GM10248 (cell line): ENCODE results near the gene SENP6.
"Not testable (repeated sequence)": the region's sequence is repeated elsewhere in the genome, so short reads cannot be mapped to it uniquely, and the experiment has no call there.

Experiments used
- CTCF ChIA-PET: fragments of 300-600 bp; sonication (Branson Sonifier 250); formaldehyde crosslinking; extraction: SDS; loops from one replicate; lab custom pipeline; 2021; ENCODE audit warnings: antibody characterized with exemption; lab: Yijun Ruan, JAX
- POLR2A ChIA-PET: fragments of 350-650 bp; sonication (Branson Sonifier 250); formaldehyde crosslinking; extraction: SDS; loops from one replicate; lab custom pipeline; 2020; ENCODE audit warnings: antibody characterized with exemption; lab: Yijun Ruan, JAX
- DNase-seq: peaks from one replicate; pipeline ENCODE4 v3.0.0; 2012; ENCODE audit errors: extremely low spot score
- CTCF ChIP-seq: IDR thresholded peaks from 2 replicates; pipeline ENCODE4 v1.5.1; 2012; ENCODE audit warnings: mild to moderate bottlenecking, low read depth; ENCODE audit errors: extremely low read depth, missing control alignments, control extremely low read depth

SENP6 gene

GRCh38 chr6:75656479-75656878 is 54.8 kb downstream of the SENP6 start:
- POLR2A ChIA-PET, result no interaction called here
- TF ChIP-seq CTCF, result no peak
- CTCF ChIA-PET, result no interaction called here
- DNase-seq, result no peak

- CTCF ChIA-PET, result interaction anchor here (0.7 to 1.3 kb wide), 3 partner anchors 9 to 30 kb away, joined by 3 to 4 read pairs (median 3); no protein-coding TSS in a partner anchor
- DNase-seq, result no peak
- TF ChIP-seq CTCF, result no peak
- POLR2A ChIA-PET, result no interaction called here
Observed at GRCh38 chr6:75657327-75657726, 55.6 kb downstream of the SENP6 start.

GRCh38 chr6:75666592-75666991 is 64.9 kb downstream of the SENP6 start:
- TF ChIP-seq CTCF, result no peak
- no peak for DNase-seq
- CTCF ChIA-PET, result no interaction called here
- POLR2A ChIA-PET, result no interaction called here

- DNase-seq, result no peak
- no peak for TF ChIP-seq CTCF
- POLR2A ChIA-PET, result no interaction called here
- CTCF ChIA-PET, result interaction anchor here (1.3 kb wide), 1 partner anchor 13 kb away, joined by 3 read pairs; no protein-coding TSS in a partner anchor
Observed at GRCh38 chr6:75673884-75674283, 72.2 kb downstream of the SENP6 start.

- no peak for DNase-seq
- TF ChIP-seq CTCF, result no peak
- POLR2A ChIA-PET, result no interaction called here
- CTCF ChIA-PET, result no interaction called here
Observed at GRCh38 chr6:75676377-75676776, 74.7 kb downstream of the SENP6 start.

GRCh38 chr6:75682548-75682947 is 80.9 kb downstream of the SENP6 start:
- CTCF ChIA-PET, DNase-seq, POLR2A ChIA-PET: not testable (repeated sequence)

- CTCF ChIA-PET, DNase-seq, POLR2A ChIA-PET: not testable (repeated sequence)
Observed at GRCh38 chr6:75683005-75683404, 81.3 kb downstream of the SENP6 start.

GRCh38 chr6:75687535-75687934 is 85.9 kb downstream of the SENP6 start:
- CTCF ChIA-PET, result interaction anchor here (1.0 to 4.3 kb wide), 5 partner anchors 9 to 39 kb away, joined by 3 to 22 read pairs (median 3); no protein-coding TSS in a partner anchor
- POLR2A ChIA-PET, DNase-seq: not testable (repeated sequence)

- POLR2A ChIA-PET, DNase-seq: not testable (repeated sequence)
- CTCF ChIA-PET, result interaction anchor here (1.1 to 4.3 kb wide), 4 partner anchors 9 to 39 kb away, joined by 3 to 22 read pairs (median 4); no protein-coding TSS in a partner anchor
Observed at GRCh38 chr6:75687937-75688336, 86.3 kb downstream of the SENP6 start.
